Chondrocyte (in vitro differentiated cells): ENCODE results near the gene TDRD12. TPM values are rescaled to one million over a fixed set of nuclear protein-coding genes. Genes with fewer than 3 reads are reported as not detected.

Source experiments
- DNase-seq: peaks from one replicate; pipeline ENCODE4 v3.0.0; 2021; ENCODE audit warnings: mixed read lengths, low spot score
- H3K27ac Mint-ChIP-seq: one replicate; pipeline ENCODE4 v1.8.0; 2021; ENCODE audit warnings: mild to moderate bottlenecking, moderate library complexity, mixed read lengths; ENCODE audit not compliant: unreplicated experiment
- H3K27me3 Mint-ChIP-seq: 2 replicates; pipeline ENCODE4 v1.8.0; 2021; ENCODE audit warnings: low read depth, mixed read lengths
- H3K36me3 Mint-ChIP-seq: 2 replicates; pipeline ENCODE4 v1.8.0; 2021; ENCODE audit warnings: low read depth, mixed read lengths
- H3K4me1 Mint-ChIP-seq: 2 replicates; pipeline ENCODE4 v1.8.0; 2021; ENCODE audit warnings: low read depth, mild to moderate bottlenecking, mixed read lengths
- H3K4me3 Mint-ChIP-seq: one replicate; pipeline ENCODE4 v1.8.0; 2021; ENCODE audit warnings: mild to moderate bottlenecking, moderate library complexity, mixed read lengths; ENCODE audit not compliant: unreplicated experiment
- H3K9me3 Mint-ChIP-seq: 2 replicates; pipeline ENCODE4 v1.8.0; 2021; ENCODE audit warnings: low read depth, mixed read lengths
- total RNA-seq: library from RNA; stranded (reverse); gene quantifications from 3 replicates; pipeline ENCODE4 v1.2.1, GENCODE V29; 2021
- TF ChIP-seq, protein P1 (sequence below): fragments of 200-600 bp; sonication (generic); IDR thresholded peaks from 2 replicates; pipeline ENCODE4 v1.5.0; 2021; ENCODE audit warnings: antibody characterized with exemption, mild to moderate bottlenecking, moderate library complexity

Gene TDRD12
- total RNA-seq, 1 donor from 2014 or later: 0.22 TPM

- no peaks in the 10 kb centered on the region for H3K36me3 Mint-ChIP-seq
- H3K27ac Mint-ChIP-seq: no peak overlapping the region
- no peaks in the 10 kb centered on the region for H3K9me3 Mint-ChIP-seq
- DNase-seq: peak; percentile 59
- H3K27me3 Mint-ChIP-seq: no peaks in the 10 kb centered on the region
- no peak overlapping the region for H3K4me3 Mint-ChIP-seq
- no peaks in the 10 kb centered on the region for H3K4me1 Mint-ChIP-seq
- TF ChIP-seq, protein P1, sequence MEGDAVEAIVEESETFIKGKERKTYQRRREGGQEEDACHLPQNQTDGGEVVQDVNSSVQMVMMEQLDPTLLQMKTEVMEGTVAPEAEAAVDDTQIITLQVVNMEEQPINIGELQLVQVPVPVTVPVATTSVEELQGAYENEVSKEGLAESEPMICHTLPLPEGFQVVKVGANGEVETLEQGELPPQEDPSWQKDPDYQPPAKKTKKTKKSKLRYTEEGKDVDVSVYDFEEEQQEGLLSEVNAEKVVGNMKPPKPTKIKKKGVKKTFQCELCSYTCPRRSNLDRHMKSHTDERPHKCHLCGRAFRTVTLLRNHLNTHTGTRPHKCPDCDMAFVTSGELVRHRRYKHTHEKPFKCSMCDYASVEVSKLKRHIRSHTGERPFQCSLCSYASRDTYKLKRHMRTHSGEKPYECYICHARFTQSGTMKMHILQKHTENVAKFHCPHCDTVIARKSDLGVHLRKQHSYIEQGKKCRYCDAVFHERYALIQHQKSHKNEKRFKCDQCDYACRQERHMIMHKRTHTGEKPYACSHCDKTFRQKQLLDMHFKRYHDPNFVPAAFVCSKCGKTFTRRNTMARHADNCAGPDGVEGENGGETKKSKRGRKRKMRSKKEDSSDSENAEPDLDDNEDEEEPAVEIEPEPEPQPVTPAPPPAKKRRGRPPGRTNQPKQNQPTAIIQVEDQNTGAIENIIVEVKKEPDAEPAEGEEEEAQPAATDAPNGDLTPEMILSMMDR: no peak
Measured at GRCh38 chr19:32869966-32870573, 150.5 kb downstream of the TDRD12 start.

GRCh38 chr19:32870981-32871451, 151.4 kb downstream of the TDRD12 start:
- DNase-seq: peak; percentile 82
- no peak overlapping the region for H3K27ac Mint-ChIP-seq
- no peak overlapping the region for H3K4me3 Mint-ChIP-seq
- no peaks in the 10 kb centered on the region for H3K9me3 Mint-ChIP-seq
- TF ChIP-seq, protein P1: no peak
- H3K4me1 Mint-ChIP-seq: no peaks in the 10 kb centered on the region
- no peaks in the 10 kb centered on the region for H3K27me3 Mint-ChIP-seq
- no peaks in the 10 kb centered on the region for H3K36me3 Mint-ChIP-seq

DNA sequence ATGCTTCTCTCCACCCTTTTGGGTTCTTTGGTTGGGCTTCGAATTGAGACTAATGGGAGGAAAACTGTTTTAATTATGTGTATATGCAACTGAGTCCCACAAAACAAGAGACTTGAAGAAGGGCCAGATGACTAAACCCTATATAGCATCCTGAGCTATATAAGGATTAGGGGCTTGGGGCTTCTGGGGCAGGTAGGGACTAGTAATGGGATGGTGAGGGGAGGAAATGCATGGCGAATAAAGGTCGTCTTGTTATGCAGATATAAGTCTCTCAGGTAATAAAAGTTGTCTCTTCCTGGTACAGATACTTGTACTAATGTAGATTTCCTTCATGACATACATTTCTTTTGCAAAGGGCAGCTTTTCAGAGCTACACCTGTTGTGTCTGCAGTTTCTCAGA, 152.8 kb downstream of the TDRD12 start:
- Mint-ChIP-seq H3K36me3 (no peaks in the 10 kb centered on the region), H3K4me3 (no peak overlapping the region), H3K27ac (no peak overlapping the region), H3K27me3 (no peaks in the 10 kb centered on the region), H3K9me3 (no peaks in the 10 kb centered on the region), H3K4me1 (no peaks in the 10 kb centered on the region)
- TF ChIP-seq, protein P1: no peak
- DNase-seq: no peak

DNA sequence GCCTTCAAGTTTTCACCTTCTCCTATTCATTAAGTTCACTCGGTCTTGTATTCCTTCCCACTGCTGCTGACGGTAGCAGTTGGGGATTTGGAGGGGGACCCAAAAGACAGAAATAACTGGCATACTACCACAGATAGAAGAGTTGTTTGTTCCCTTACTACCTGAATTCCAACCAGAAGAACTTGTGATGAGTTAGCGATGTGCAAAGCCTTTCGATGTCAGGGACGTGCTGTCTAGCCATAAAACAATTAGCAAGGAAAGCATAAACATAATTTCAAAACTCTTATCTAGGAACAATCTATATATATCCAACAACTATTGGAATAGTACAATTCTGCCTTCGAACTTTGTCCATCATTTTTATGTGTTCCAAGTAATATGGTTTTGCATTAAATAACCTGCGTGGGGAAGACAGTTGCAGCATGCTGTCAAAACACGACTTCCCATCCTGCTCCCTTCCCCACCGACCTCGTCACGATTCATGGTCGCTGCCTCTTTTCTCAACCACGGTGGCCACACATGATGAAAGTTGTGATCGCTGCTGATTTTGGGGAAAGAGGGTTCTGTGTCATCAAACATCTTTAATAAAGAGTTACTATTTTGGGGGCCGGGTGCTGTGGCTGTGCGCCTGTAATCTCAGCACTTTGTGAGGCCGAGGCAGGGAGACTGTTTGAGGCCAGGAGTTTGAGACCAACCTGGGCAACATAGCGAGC, 153.8 kb downstream of the TDRD12 start:
- no peaks in the 10 kb centered on the region for H3K4me1 Mint-ChIP-seq
- no peaks in the 10 kb centered on the region for H3K27me3 Mint-ChIP-seq
- peaks cover 5% of the 10 kb centered on the region for H3K36me3 Mint-ChIP-seq
- H3K27ac Mint-ChIP-seq: no peak overlapping the region
- H3K4me3 Mint-ChIP-seq: no peak overlapping the region
- DNase-seq: no peak
- TF ChIP-seq, protein P1: no peak
- H3K9me3 Mint-ChIP-seq: no peaks in the 10 kb centered on the region

DNA sequence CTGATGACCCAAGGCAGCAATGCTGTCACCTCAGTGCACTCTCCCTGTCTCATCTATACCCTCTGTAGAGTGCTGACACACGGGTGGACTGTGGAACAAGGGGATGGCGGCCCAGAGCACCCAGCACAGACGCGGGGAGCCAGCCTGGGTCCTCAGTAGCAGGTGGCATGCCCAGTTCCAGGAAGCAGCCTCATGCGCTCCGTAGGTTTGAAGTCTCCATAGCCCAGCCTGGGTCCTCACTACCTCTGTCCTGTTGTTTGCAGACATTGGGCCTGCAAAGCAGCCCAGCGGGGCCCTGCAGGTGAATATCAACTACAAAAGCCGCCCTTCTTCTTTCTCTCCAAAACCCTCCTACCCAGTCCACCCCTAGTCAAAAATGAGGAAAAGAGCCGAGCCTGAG, 155.0 kb downstream of the TDRD12 start:
- Mint-ChIP-seq H3K4me3 (no peak overlapping the region), H3K9me3 (no peaks in the 10 kb centered on the region), H3K27ac (no peak overlapping the region), H3K4me1 (no peaks in the 10 kb centered on the region), H3K27me3 (no peaks in the 10 kb centered on the region), H3K36me3 (peaks cover 7% of the 10 kb centered on the region)
- no peak for DNase-seq
- TF ChIP-seq, protein P1: no peak
